ENCODE measurements around the gene TM9SF1.

Gene TM9SF1

GRCh38 chr14:24147761-24148428 is 47.3 kb downstream of the TM9SF1 start:
- no peak for DNase-seq

GRCh38 chr14:24146978-24147760 is 48.1 kb downstream of the TM9SF1 start, which contains the start of gene RNF31:
TSS of gene RNF31 (plus strand) at chr14:24147498. CDS start at chr14:24147699, 201 bp downstream.
- peak; percentile 99 for DNase-seq

GRCh38 chr14:24146453-24146977 is 48.7 kb downstream of the TM9SF1 start, which contains the start of gene PSME2:
TSS of gene PSME2 (minus strand) at chr14:24146610. CDS start at chr14:24146581, 29 bp downstream.
- DNase-seq, result peak; percentile 100

- DNase-seq, result no peak
These were observed 49.4 kb downstream of the TM9SF1 start for GRCh38 chr14:24145690-24146452.

- DNase-seq, result no peak
These were observed 50.0 kb downstream of the TM9SF1 start for GRCh38 chr14:24145219-24145618.

- DNase-seq, result no peak
These were observed 50.8 kb downstream of the TM9SF1 start for GRCh38 chr14:24144451-24144850.

GRCh38 chr14:24143511-24143910 is 51.7 kb downstream of the TM9SF1 start:
- no peak for DNase-seq

- DNase-seq, result peak; percentile 100
These were observed 54.0 kb downstream of the TM9SF1 start, which contains the start of gene EMC9 for GRCh38 chr14:24141097-24141880. TSS of gene EMC9 (minus strand) at chr14:24141591. CDS start at chr14:24141304, 287 bp downstream.

GRCh38 chr14:24139272-24139934 is 55.8 kb downstream of the TM9SF1 start:
- DNase-seq, result no peak
